Islet precursor cell (in vitro differentiated cells): ENCODE measurements around the gene ABHD17C.

Source experiments
- DNase-seq: peaks from one replicate; pipeline ENCODE4 v3.0.0-alpha.2; 2018

The ABHD17C gene

GRCh38 chr15:80691575-80691974, 3.5 kb upstream of the ABHD17C start:
- DNase-seq = no peak

GRCh38 chr15:80693682-80694610, 1.2 kb upstream of the ABHD17C start:
- DNase-seq = no peak

GRCh38 chr15:80694611-80695098, 455 bp upstream of the ABHD17C start:
- DNase-seq = no peak

DNA sequence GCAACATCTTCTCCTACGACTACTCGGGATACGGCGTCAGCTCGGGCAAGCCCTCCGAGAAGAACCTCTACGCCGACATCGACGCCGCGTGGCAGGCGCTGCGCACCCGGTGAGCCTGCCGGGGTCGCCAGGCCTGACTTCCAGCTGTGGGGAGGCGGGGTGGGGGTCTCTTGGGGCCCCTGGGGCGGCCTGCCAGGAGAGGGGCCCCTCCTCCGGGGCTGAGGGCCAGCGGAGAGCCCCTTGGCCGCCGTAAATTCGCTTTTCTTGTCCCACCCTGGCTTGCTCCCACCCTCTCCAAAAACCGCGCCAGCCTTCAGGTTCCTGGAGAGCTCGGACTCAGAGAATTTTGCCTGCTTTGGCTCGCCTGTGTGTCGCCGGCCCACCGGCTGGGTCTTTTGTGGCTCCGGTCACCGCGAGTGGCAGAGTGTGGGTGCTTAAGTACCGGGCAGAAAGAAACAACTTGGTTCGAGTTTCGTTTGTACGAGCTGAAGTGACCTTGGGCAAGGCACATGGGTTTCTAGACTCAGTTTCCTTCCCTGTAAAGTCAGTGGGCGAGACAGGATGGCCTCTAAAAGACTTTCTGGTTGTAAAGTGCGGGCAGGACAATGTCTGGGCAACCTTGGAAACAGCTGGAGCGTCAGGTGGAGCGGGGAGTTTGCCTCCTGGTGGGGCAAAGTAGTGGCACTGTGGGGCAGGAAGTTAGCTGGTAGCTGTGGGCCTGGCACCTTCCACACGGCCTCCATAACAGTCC, 976 bp downstream of the ABHD17C start:
- no peak for DNase-seq

- no peak for DNase-seq
These were observed 2.1 kb downstream of the ABHD17C start for GRCh38 chr15:80697075-80697685.

- no peak for DNase-seq
These were observed 3.6 kb downstream of the ABHD17C start for GRCh38 chr15:80698676-80699075.

- no peak for DNase-seq
These were observed 4.9 kb downstream of the ABHD17C start for GRCh38 chr15:80699981-80700380.

DNA sequence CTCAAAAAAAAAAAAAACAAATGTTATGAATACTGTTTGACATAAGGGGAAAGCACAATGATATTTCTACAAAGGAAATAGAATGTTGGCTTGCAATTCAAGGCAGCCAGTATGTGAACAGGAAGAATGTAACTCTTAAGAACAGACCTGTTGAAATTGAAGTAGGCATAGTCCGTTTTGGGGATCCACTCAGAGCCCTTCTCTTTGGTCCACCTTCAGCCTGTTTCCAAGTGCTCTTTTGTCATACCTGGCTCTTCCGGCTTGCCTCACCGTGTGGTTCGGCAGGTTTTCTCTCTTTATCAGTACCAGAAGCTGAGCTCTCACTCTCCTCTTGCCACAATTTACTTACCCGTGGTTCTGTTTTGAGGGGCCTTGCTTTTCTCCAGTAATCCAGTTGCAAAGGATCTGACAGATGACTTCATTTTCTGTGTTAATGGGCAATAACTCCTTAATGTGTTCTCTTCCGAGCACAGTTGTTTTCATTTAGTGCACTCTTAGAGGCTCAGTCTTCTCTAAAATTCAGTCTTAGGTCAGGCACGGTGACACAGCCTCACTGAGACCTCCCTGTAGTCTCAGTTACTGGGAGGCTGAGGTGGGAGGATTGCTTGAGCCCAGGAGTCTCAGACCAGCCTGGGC, 6.7 kb downstream of the ABHD17C start:
- no peak for DNase-seq

DNA sequence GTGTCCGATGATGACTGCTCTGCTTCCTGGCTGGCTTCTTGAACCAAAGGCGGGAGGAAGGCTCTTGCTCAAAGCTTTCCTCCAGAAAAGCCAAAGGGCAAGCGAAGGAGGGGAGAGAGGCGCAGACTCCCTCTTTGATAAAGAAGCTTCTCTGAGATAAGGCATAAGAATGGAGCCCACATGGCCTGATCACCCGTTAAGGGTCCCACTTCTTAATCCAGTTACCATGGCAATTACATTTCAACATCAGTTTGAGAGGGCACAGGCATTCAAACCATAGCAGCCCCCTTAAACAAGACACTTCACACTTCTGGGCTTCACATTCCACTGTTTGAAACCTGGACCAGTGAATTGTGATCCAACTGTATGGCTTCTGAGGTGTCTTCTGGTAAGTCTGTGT, 8.0 kb downstream of the ABHD17C start:
- no peak for DNase-seq

GRCh38 chr15:80703965-80704364, 8.9 kb downstream of the ABHD17C start:
- no peak for DNase-seq

DNA sequence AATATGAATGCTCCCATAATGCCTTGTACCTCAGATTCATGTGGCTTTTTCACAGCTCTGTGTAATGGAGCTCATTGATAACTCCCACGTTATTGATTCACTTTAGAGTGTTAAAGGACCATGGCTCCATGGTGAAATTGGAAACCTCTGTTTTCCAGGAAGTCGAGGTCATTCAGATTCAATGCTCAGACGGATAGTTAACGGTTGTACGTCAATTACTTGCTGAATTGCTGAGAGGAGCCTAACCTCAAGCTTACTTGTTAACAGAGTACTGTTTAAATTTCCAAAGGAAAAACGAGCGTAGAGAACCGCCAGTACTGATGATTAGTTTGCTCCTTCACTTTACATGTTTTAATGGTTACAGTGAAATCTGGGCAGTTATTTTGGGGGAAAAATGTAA, 11.1 kb downstream of the ABHD17C start:
- DNase-seq = no peak

DNA sequence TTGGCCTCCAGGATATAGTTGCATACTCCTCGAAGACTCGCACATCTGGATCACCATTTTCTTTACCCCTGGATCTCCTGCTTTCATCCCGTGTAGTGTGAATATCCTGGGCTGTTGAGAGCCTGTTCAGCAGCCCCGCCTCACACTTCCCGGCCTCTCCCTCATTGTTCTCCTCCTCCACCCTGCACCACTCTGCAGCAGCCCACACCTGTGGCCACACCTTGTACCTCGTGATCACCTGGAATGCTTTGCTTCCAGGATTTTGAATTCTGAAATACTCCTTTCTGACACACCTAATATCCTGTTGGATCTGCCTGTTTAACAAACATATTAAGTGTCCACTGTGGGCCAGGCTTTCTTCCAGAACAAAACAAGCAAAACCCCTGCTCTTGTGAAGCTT, 14.4 kb downstream of the ABHD17C start:
- no peak for DNase-seq

DNA sequence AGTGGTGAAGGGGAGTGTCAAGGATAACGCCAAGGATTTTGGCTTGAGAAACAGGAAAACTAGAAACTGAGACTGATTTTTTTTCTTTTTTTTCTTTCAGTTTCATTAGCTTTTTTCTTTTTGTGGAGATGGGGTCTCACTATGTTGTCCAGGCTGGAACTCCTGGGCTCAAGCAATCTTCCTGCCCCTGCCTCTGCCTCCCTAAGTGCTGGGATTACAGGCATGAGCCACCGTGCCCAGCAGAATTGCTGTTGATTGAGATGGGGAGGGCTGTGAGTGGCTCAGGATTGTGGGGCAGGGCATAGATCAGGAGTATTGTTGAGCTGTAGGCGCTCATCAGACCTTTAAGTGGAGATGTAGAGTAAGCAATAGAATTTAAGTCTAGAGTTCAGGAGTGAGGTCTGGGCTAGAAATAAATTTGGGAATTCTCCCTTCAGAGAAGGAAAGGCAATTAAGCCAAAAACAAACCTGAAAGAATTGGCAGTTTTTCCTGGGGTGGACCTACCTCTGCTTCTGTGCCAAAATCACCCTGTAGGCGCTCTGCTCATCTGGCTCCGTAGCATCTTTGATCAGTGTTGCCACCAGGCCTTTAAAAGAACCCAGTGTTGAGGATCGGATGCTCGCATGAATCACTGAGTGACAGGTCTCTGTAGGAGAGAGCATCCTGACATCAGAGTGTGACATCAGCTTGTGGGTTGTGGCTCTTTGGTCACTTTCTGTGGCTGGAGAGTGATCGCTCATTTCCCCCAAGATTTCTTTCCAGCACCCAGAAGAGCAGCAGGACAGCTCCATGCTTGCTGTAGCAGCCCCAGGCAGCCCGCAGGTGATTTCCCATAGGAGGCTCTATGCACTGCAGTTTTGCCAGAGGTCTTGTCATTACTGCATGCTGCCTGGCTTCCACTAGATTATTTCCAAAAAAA, 15.8 kb downstream of the ABHD17C start:
- DNase-seq = no peak

DNA sequence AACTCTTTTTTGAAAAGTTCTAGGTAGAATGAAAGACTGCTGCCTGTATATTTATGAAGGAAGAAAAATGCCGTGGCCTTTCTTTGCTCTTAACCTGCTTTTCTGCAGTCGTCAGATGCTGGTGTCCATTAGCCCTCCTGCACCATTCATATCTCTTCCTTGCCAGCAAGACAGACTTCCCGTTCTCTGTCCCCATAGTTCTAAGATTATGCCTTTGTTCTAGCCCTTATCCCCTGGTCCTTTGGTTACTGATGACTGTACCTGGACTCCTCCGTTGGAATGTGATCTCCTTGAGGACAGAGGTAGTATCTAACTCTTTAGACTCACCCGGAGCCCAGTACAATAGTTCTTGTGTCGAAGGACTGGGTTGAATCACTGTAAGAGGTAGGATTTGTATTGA, 16.8 kb downstream of the ABHD17C start:
- DNase-seq = no peak

DNA sequence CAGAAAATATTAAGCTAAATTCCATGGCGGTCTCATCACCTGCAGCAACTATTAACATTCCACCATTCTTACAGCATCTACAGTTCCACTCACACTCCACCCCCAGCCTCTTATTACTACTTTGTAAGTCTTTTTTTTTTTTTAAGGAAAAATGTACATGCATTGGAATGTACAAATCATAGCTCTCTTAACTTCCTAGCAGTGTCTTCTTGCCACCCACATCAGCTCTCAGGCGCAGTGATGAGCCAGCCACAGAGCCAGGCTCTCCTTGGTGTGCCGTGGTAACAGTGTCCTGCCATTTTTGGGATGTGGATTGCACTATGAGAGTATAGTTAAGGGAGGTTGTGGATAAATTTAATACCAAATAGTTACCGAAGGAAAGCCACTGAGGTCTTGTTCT, 17.8 kb downstream of the ABHD17C start:
- no peak for DNase-seq

GRCh38 chr15:80721476-80721875, 26.4 kb downstream of the ABHD17C start:
- no peak for DNase-seq

- DNase-seq = no peak
These were observed 27.7 kb downstream of the ABHD17C start for GRCh38 chr15:80722811-80723210.

DNA sequence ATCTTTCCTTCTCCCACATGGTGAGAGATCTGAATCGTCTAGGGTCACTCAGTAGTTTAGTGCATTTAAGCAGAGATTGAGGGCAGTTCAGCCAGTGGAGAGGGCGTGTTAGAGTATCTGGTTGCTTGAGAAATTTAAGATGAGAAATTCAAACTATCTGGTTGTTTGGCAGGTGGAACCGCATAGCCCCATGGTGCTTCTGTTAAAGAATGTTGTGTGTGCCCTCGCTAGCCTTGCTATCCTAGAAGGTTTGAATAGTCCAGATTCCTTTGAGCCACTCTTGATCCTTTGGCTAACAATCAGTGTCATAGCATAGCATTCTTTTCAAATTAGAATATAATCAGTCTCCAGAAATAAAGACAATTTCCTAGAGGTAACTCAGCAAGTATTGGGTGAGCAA, 32.1 kb downstream of the ABHD17C start:
- no peak for DNase-seq

DNA sequence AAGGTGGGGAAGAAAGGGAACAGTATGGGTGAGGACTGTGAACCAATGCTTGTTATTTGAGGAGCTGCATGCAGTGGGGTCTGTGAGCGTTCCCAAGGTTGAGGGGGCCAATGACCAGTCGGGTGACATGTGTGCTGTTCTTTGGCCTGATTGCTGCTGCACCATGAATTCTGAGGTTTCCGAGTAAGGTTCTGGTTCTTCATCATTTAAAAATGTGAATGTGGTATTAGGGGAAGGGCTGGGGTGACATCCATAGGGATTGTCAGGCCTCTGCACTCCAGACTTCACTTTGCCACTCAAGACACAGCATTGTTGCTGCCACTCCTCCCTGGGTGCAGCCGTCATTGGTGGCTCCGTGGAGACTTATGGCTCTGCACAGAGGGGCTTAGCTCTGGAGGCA, 32.5 kb downstream of the ABHD17C start:
- DNase-seq = no peak

DNA sequence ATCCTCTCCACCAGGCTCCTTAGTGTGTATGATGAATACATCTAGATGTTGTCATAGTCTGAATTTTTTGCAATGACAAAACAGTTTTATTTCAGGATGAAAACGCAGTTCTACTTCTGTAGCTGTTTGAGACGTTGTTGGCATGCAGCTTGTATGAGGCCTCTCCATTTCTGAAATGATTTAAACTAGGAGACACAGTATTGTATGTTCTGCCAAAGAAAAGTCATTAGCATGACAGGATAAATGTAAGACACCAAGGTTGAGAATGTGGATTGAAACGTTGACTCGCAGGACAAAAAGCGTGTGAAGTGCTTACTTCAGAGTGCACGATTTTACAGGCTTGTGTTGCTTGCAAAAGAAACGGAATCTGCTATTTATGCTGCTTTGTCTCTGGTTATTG, 35.3 kb downstream of the ABHD17C start:
- DNase-seq = no peak

DNA sequence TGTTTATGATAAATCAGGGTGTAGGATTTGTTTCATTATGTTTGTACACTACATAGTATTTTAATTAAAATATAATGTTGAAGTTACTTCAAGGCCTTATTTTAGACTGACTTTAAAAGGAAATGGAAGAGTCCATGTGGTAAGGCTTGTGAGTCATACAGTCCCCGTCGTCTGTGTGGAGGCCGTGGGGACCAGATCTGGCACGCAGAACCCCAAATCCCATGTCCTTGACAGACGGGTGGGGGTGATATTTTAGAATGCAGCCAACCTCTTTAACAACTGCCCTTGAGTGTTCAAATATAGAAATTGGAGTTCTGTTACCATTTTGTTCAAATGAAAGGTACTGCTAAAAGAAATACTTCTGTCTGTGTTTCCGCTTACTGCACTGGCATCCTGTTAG, 35.8 kb downstream of the ABHD17C start:
- DNase-seq = no peak

- DNase-seq = no peak
These were observed 37.1 kb downstream of the ABHD17C start for GRCh38 chr15:80732167-80732566.
